GM23338 (cell line): Measurements from ENCODE around the gene SLC26A11. TPM values are rescaled to one million over a fixed set of nuclear protein-coding genes. Genes with fewer than 3 reads are reported as not detected.

ENCODE experiments used
- ATAC-seq: fragments of 200-7000 bp; cut with Tn5 transposase; 3 replicates; pipeline ENCODE4 v1.9.1; 2020
- DNase-seq: peaks from one replicate; pipeline ENCODE4 v3.0.0-alpha.2; 2015; ENCODE audit warnings: low spot score
- H2AFZ ChIP-seq: fragments of 200-600 bp; sonication (generic); 2 replicates; pipeline ENCODE4 v1.8.0; 2016; ENCODE audit warnings: antibody characterized with exemption, mild to moderate bottlenecking, moderate library complexity
- H3F3A ChIP-seq: fragments of 200-600 bp; sonication (generic); replicated peaks from 2 replicates; pipeline ENCODE4 v1.8.0; 2017; ENCODE audit warnings: antibody characterized with exemption, mixed run types, low read depth
- H3K27ac ChIP-seq: fragments of 200-600 bp; sonication (generic); 2 replicates; pipeline ENCODE4 v1.6.1; 2016; ENCODE audit warnings: low read depth
- H3K27me3 ChIP-seq: fragments of 200-600 bp; sonication (generic); 2 replicates; pipeline ENCODE4 v1.8.0; 2016; ENCODE audit warnings: mild to moderate bottlenecking, mixed run types, moderate library complexity; ENCODE audit not compliant: insufficient read depth
- H3K36me3 ChIP-seq: fragments of 200-600 bp; sonication (generic); 2 replicates; pipeline ENCODE4 v1.8.0; 2016; ENCODE audit warnings: mild to moderate bottlenecking; ENCODE audit not compliant: insufficient read depth
- H3K4me1 ChIP-seq: fragments of 200-600 bp; sonication (generic); 2 replicates; pipeline ENCODE4 v1.8.0; 2016; ENCODE audit warnings: mild to moderate bottlenecking, moderate library complexity; ENCODE audit not compliant: insufficient read depth
- H3K4me2 ChIP-seq: fragments of 200-600 bp; sonication (generic); 2 replicates; pipeline ENCODE4 v1.7.1; 2017; ENCODE audit warnings: mixed run types
- H3K4me3 ChIP-seq: fragments of 200-600 bp; sonication (generic); 2 replicates; pipeline ENCODE4 v1.6.1; 2016; ENCODE audit warnings: mixed run types
- H3K79me2 ChIP-seq: fragments of 200-600 bp; sonication (generic); replicated peaks from 2 replicates; pipeline ENCODE4 v1.8.0; 2017; ENCODE audit warnings: mild to moderate bottlenecking; ENCODE audit not compliant: insufficient read depth
- H3K9me2 ChIP-seq: fragments of 200-600 bp; sonication (generic); 2 replicates; pipeline ENCODE4 v1.8.0; 2017; ENCODE audit not compliant: insufficient read depth
- H4K20me1 ChIP-seq: fragments of 200-600 bp; sonication (generic); replicated peaks from 2 replicates; pipeline ENCODE4 v1.8.0; 2017; ENCODE audit warnings: mild to moderate bottlenecking; ENCODE audit not compliant: insufficient read depth
- H3K27ac Mint-ChIP-seq: 2 replicates; pipeline ENCODE4 v1.8.0; 2020; ENCODE audit warnings: inconsistent platforms, mild to moderate bottlenecking, moderate library complexity, mixed read lengths
- H3K27me3 Mint-ChIP-seq: 3 replicates; pipeline ENCODE4 v1.8.0; 2022; ENCODE audit warnings: low read depth, mild to moderate bottlenecking, moderate library complexity, mixed read lengths, inconsistent platforms; ENCODE audit not compliant: insufficient read depth, poor library complexity
- H3K36me3 Mint-ChIP-seq: 3 replicates; pipeline ENCODE4 v1.8.0; 2021; ENCODE audit warnings: low read depth, mild to moderate bottlenecking, inconsistent platforms, moderate library complexity, mixed read lengths
- H3K4me1 Mint-ChIP-seq: 3 replicates; pipeline ENCODE4 v1.8.0; 2020; ENCODE audit warnings: mild to moderate bottlenecking, inconsistent platforms, mixed read lengths
- H3K4me3 Mint-ChIP-seq: 3 replicates; pipeline ENCODE4 v1.8.0; 2021; ENCODE audit warnings: moderate library complexity, mild to moderate bottlenecking, inconsistent platforms, mixed read lengths
- H3K9me3 Mint-ChIP-seq: 3 replicates; pipeline ENCODE4 v1.8.0; 2020; ENCODE audit warnings: moderate library complexity, mild to moderate bottlenecking, inconsistent platforms, mixed read lengths
- CREB1 ChIP-seq: fragments of 250-450 bp; sonication (Bioruptor Pico); IDR thresholded peaks from 2 replicates; pipeline ENCODE4 v1.5.0; 2020; ENCODE audit warnings: low read depth, mild to moderate bottlenecking, moderate library complexity
- EZH2 ChIP-seq: fragments of 200-600 bp; sonication (generic); IDR thresholded peaks from one replicate; pipeline ENCODE4 v1.8.0; 2017; ENCODE audit warnings: antibody characterized with exemption, mild to moderate bottlenecking, low read depth; ENCODE audit not compliant: unreplicated experiment
- EZH2phosphoT487 ChIP-seq: fragments of 200-600 bp; sonication (generic); IDR thresholded peaks from one replicate; pipeline ENCODE4 v1.8.1; 2018; ENCODE audit warnings: antibody characterized with exemption; ENCODE audit not compliant: unreplicated experiment
- POLR2AphosphoS5 ChIP-seq: IDR thresholded peaks from 2 replicates; pipeline ENCODE4 v1.6.1; 2016; ENCODE audit warnings: antibody characterized with exemption, low read depth
- ZNF462 ChIP-seq: fragments of 250-450 bp; sonication (Bioruptor Pico); IDR thresholded peaks from 2 replicates; pipeline ENCODE4 v1.5.0; 2020; ENCODE audit warnings: mild to moderate bottlenecking, moderate library complexity
- polyA plus RNA-seq: library from polyadenylated mRNA; unstranded; fragments of >200 nt; fragmentation: Nextera tagmentation; extraction: Ambion mirVana; gene quantifications from 2 replicates; pipeline ENCODE4 v1.2.1, GENCODE V29; 2016
- total RNA-seq: library from RNA; depleted of rRNA; stranded (reverse); fragments of >200 nt; shearing (Covaris generic); gene quantifications from 2 replicates; pipeline ENCODE4 v1.2.3, GENCODE V29; 2014
- TF ChIP-seq, protein P1 (sequence below), 2 experiments: fragments of 200-600 bp in 1 of 2; sonication (generic) in 1 of 2; conservative IDR thresholded peaks; 2 replicates each; pipeline versions ENCODE4 v1.5.1 to v1.6.1; 2016 to 2017; ENCODE audit warnings: antibody characterized with exemption in 2 of 2, low read depth in 2 of 2, mild to moderate bottlenecking in 2 of 2, moderate library complexity in 1 of 2
- TF ChIP-seq, protein P2 (sequence below): IDR thresholded peaks from one replicate; pipeline ENCODE4 v1.6.1; 2018; ENCODE audit warnings: antibody characterized with exemption; ENCODE audit not compliant: unreplicated experiment

The SLC26A11 gene
- total and polyA plus RNA-seq, 2 experiments from 2014 or later: 10.9 to 23.0 TPM

GRCh38 chr17:80283116-80283852 lies 63.1 kb downstream of the SLC26A11 start (continued):
- TF ChIP-seq ZNF462 (CRISPR knock-in tag): no peak
- no peak for TF ChIP-seq EZH2phosphoT487
- no peak for TF ChIP-seq CREB1
- TF ChIP-seq POLR2AphosphoS5: no peak
- no peak for TF ChIP-seq EZH2
- TF ChIP-seq, protein P1, sequence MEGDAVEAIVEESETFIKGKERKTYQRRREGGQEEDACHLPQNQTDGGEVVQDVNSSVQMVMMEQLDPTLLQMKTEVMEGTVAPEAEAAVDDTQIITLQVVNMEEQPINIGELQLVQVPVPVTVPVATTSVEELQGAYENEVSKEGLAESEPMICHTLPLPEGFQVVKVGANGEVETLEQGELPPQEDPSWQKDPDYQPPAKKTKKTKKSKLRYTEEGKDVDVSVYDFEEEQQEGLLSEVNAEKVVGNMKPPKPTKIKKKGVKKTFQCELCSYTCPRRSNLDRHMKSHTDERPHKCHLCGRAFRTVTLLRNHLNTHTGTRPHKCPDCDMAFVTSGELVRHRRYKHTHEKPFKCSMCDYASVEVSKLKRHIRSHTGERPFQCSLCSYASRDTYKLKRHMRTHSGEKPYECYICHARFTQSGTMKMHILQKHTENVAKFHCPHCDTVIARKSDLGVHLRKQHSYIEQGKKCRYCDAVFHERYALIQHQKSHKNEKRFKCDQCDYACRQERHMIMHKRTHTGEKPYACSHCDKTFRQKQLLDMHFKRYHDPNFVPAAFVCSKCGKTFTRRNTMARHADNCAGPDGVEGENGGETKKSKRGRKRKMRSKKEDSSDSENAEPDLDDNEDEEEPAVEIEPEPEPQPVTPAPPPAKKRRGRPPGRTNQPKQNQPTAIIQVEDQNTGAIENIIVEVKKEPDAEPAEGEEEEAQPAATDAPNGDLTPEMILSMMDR (conservative IDR thresholded peaks at IDR 0.05; ENCODE audit: low read depth in 2 of 2): no peak

DNA sequence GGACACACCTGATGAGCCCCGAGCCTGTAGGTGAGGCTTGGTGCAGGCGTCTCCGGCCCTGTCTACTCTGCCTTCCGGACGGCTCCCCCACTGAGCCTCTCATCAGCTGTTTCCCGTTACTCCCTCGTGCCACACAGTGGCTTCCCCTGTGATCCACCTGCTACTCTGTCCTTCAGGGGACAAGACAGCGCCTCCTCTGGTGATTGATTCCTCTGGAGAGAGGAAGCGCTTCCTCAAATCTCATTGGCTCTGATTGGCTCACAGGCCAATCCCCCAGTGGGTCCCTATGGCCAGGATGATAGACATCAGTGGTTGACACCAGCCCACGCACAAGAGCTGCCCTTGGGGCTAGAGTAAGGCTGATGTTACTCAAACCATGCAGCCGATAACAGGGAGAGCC lies 64.4 kb downstream of the SLC26A11 start:
- peak; percentile 80 for ATAC-seq
- Histone ChIP-seq H2AFZ (no peak overlapping the region), H3K4me2 (no peak overlapping the region), H3K79me2 (no peaks in the 10 kb centered on the region), H3K27ac (no peak overlapping the region), H3F3A (no peaks in the 10 kb centered on the region), H3K36me3 (no peaks in the 10 kb centered on the region), H3K9me2 (no peaks in the 10 kb centered on the region), H3K4me1 (no peaks in the 10 kb centered on the region), H3K27me3 (no peaks in the 10 kb centered on the region), H3K4me3 (no peak overlapping the region), H4K20me1 (peaks cover 8% of the 10 kb centered on the region; the same call in 1 of the 2 replicates)
- Mint-ChIP-seq H3K4me1 (peaks cover 14% of the 10 kb centered on the region), H3K27ac (no peak overlapping the region), H3K4me3 (no peak overlapping the region), H3K27me3 (peaks cover 3% of the 10 kb centered on the region), H3K9me3 (no peaks in the 10 kb centered on the region; the same call in 2 of the 3 replicates), H3K36me3 (peaks cover 33% of the 10 kb centered on the region)
- DNase-seq: peak; percentile 71
- TF ChIP-seq POLR2AphosphoS5 (no peak), EZH2phosphoT487 (no peak)
- TF ChIP-seq, protein P1 (conservative IDR thresholded peaks at IDR 0.05; ENCODE audit: low read depth in 2 of 2): peak; percentile 46 to 63
- TF ChIP-seq, protein P2, sequence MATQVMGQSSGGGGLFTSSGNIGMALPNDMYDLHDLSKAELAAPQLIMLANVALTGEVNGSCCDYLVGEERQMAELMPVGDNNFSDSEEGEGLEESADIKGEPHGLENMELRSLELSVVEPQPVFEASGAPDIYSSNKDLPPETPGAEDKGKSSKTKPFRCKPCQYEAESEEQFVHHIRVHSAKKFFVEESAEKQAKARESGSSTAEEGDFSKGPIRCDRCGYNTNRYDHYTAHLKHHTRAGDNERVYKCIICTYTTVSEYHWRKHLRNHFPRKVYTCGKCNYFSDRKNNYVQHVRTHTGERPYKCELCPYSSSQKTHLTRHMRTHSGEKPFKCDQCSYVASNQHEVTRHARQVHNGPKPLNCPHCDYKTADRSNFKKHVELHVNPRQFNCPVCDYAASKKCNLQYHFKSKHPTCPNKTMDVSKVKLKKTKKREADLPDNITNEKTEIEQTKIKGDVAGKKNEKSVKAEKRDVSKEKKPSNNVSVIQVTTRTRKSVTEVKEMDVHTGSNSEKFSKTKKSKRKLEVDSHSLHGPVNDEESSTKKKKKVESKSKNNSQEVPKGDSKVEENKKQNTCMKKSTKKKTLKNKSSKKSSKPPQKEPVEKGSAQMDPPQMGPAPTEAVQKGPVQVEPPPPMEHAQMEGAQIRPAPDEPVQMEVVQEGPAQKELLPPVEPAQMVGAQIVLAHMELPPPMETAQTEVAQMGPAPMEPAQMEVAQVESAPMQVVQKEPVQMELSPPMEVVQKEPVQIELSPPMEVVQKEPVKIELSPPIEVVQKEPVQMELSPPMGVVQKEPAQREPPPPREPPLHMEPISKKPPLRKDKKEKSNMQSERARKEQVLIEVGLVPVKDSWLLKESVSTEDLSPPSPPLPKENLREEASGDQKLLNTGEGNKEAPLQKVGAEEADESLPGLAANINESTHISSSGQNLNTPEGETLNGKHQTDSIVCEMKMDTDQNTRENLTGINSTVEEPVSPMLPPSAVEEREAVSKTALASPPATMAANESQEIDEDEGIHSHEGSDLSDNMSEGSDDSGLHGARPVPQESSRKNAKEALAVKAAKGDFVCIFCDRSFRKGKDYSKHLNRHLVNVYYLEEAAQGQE: no peak
